K562 (cell line): ENCODE results near the gene FIZ1. TPM values are rescaled to one million over a fixed set of nuclear protein-coding genes. Genes with fewer than 3 reads are reported as not detected.

Experiments
- BCOR ChIP-seq: fragments of 450-650 bp; IDR thresholded peaks from 2 replicates; pipeline ENCODE4 v1.6.1; 2016
- BRF1 ChIP-seq: IDR thresholded peaks from 3 replicates; pipeline ENCODE4 v1.6.1; 2011; ENCODE audit warnings: borderline replicate concordance, mild to moderate bottlenecking; ENCODE audit not compliant: insufficient read length; ENCODE audit errors: extremely low read depth
- CREM ChIP-seq: IDR thresholded peaks from 2 replicates; pipeline ENCODE4 v1.6.1; 2014; ENCODE audit warnings: antibody characterized with exemption, low read depth
- GTF2B ChIP-seq: IDR thresholded peaks from 2 replicates; pipeline ENCODE4 v1.6.1; 2011; ENCODE audit not compliant: insufficient read length; ENCODE audit errors: extremely low read depth
- MEIS2 ChIP-seq: fragments of 450-650 bp; IDR thresholded peaks from 2 replicates; pipeline ENCODE4 v1.6.1; 2014; ENCODE audit warnings: mild to moderate bottlenecking; ENCODE audit not compliant: partially characterized antibody
- POLR2AphosphoS2 ChIP-seq: IDR thresholded peaks from 2 replicates; pipeline ENCODE4 v1.6.1; 2012; ENCODE audit warnings: low read length, improper control_type of control experiment
- SETDB1 ChIP-seq: IDR thresholded peaks from one replicate; pipeline ENCODE4 v1.6.1; 2012; ENCODE audit warnings: low read length, control low read depth, inconsistent platforms
- TAF9B ChIP-seq: fragments of 450-650 bp; IDR thresholded peaks from 2 replicates; pipeline ENCODE4 v1.6.1; 2018; ENCODE audit warnings: mild to moderate bottlenecking; ENCODE audit not compliant: partially characterized antibody
- TBP ChIP-seq: optimal IDR thresholded peaks from 2 replicates; pipeline ENCODE3; 2011; ENCODE audit warnings: low read depth, low read length, improper control_type of control experiment
- YY1 ChIP-seq, 3 experiments: IDR thresholded peaks; 2 replicates each; pipeline ENCODE4 v1.6.1; 2011; ENCODE audit warnings: low read length in 2 of 3, mild to moderate bottlenecking in 2 of 3, moderate library complexity in 2 of 3, borderline replicate concordance in 1 of 3, control low read depth in 1 of 3, low read depth in 1 of 3; ENCODE audit not compliant: insufficient read depth in 3 of 3, insufficient replicate concordance in 2 of 3, control insufficient read depth in 1 of 3, insufficient read length in 1 of 3; ENCODE audit errors: extremely low read depth in 1 of 3
- ZNF175 ChIP-seq: fragments of 200-800 bp; sonication (Bioruptor generic); IDR thresholded peaks from 2 replicates; pipeline ENCODE4 v1.6.1; 2016; ENCODE audit warnings: low read depth, mild to moderate bottlenecking, missing genetic modification characterization, missing compliant biosample characterization
- polyA plus RNA-seq, 8 experiments: library from polyadenylated mRNA; depleted of rRNA in 4 of 8; stranded (reverse) in 5 of 8; unstranded in 3 of 8; fragments of >200 nt; fragmentation: Nextera tagmentation in 2 of 8; fragmentation: Illumina TruSeq in 1 of 8; extraction: Ambion mirVana in 2 of 8; extraction: Trizol in 1 of 8; gene quantifications; 2 replicates each; pipeline versions ENCODE4 v1.2.1 to v1.2.3, GENCODE V29; 2011 to 2014; ENCODE audit warnings: inconsistent platforms in 1 of 8, missing spikeins in 1 of 8
- total RNA-seq, 7 experiments: library from RNA; depleted of rRNA in 6 of 7; stranded (reverse); fragments of >200 nt in 6 of 7; fragmentation: Illumina TruSeq in 2 of 7; extraction: Trizol in 2 of 7; gene quantifications; 2 replicates each; pipeline versions ENCODE4 v1.2.1 to v1.2.3, GENCODE V29; 2011 to 2021; ENCODE audit warnings: low replicate concordance in 1 of 7
- TF ChIP-seq, protein P1 (sequence below): fragments of 450-650 bp; IDR thresholded peaks from 2 replicates; pipeline ENCODE4 v1.6.1; 2016; ENCODE audit warnings: antibody characterized with exemption
- TF ChIP-seq, protein P2 (sequence below): sonication (generic); formaldehyde crosslinking; IDR thresholded peaks from 2 replicates; pipeline ENCODE4 v1.8.0; 2023; ENCODE audit warnings: mild to moderate bottlenecking, missing genetic modification reagents
- TF ChIP-seq, protein P3 (sequence below): sonication (generic); formaldehyde crosslinking; IDR thresholded peaks from 2 replicates; pipeline ENCODE4 v1.8.0; 2022; ENCODE audit warnings: mild to moderate bottlenecking, missing genetic modification reagents
- TF ChIP-seq, protein P4 (sequence below), 2 experiments: IDR thresholded peaks; 2 replicates each; pipeline ENCODE4 v1.6.1; 2011; ENCODE audit warnings: borderline replicate concordance in 1 of 2, control low read depth in 1 of 2, low read depth in 1 of 2, low read length in 1 of 2, mild to moderate bottlenecking in 1 of 2, mixed read lengths in 1 of 2, moderate library complexity in 1 of 2; ENCODE audit not compliant: insufficient read depth in 1 of 2, insufficient read length in 1 of 2, poor library complexity in 1 of 2, severe bottlenecking in 1 of 2; ENCODE audit errors: extremely low read depth in 1 of 2
- TF ChIP-seq, protein P5 (sequence below): sonication (generic); formaldehyde crosslinking; IDR thresholded peaks from 2 replicates; pipeline ENCODE4 v1.8.1; 2023; ENCODE audit warnings: mild to moderate bottlenecking, missing genetic modification reagents

The FIZ1 gene
- total and polyA plus RNA-seq, 9 of the 15 experiments (the other 6 are each of a cell fraction or from before 2014, with no cell fraction given): 0.79 to 17.5 (median 5.5) TPM

GRCh38 chr19:55624109-55625003 is 25.0 kb upstream of the FIZ1 start, which contains the start of gene ZNF784 (continued):
- TF ChIP-seq, protein P1, sequence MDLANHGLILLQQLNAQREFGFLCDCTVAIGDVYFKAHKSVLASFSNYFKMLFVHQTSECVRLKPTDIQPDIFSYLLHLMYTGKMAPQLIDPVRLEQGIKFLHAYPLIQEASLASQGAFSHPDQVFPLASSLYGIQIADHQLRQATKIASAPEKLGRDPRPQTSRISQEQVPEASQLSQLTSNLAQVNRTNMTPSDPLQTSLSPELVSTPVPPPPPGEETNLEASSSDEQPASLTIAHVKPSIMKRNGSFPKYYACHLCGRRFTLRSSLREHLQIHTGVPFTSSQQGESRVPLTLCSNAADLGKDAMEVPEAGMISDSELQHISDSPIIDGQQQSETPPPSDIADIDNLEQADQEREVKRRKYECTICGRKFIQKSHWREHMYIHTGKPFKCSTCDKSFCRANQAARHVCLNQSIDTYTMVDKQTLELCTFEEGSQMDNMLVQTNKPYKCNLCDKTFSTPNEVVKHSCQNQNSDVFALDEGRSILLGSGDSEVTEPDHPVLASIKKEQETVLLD: peak; percentile 97
- TF ChIP-seq, protein P2, sequence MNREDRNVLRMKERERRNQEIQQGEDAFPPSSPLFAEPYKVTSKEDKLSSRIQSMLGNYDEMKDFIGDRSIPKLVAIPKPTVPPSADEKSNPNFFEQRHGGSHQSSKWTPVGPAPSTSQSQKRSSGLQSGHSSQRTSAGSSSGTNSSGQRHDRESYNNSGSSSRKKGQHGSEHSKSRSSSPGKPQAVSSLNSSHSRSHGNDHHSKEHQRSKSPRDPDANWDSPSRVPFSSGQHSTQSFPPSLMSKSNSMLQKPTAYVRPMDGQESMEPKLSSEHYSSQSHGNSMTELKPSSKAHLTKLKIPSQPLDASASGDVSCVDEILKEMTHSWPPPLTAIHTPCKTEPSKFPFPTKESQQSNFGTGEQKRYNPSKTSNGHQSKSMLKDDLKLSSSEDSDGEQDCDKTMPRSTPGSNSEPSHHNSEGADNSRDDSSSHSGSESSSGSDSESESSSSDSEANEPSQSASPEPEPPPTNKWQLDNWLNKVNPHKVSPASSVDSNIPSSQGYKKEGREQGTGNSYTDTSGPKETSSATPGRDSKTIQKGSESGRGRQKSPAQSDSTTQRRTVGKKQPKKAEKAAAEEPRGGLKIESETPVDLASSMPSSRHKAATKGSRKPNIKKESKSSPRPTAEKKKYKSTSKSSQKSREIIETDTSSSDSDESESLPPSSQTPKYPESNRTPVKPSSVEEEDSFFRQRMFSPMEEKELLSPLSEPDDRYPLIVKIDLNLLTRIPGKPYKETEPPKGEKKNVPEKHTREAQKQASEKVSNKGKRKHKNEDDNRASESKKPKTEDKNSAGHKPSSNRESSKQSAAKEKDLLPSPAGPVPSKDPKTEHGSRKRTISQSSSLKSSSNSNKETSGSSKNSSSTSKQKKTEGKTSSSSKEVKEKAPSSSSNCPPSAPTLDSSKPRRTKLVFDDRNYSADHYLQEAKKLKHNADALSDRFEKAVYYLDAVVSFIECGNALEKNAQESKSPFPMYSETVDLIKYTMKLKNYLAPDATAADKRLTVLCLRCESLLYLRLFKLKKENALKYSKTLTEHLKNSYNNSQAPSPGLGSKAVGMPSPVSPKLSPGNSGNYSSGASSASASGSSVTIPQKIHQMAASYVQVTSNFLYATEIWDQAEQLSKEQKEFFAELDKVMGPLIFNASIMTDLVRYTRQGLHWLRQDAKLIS (CRISPR knock-in tag): peak; percentile 84; the same call in 1 of the 2 replicates
- peak; percentile 95 for TF ChIP-seq TBP
- TF ChIP-seq BRF1: no peak
- peak; percentile 84 for TF ChIP-seq TAF9B
- TF ChIP-seq SETDB1: no peak
- TF ChIP-seq, protein P3, sequence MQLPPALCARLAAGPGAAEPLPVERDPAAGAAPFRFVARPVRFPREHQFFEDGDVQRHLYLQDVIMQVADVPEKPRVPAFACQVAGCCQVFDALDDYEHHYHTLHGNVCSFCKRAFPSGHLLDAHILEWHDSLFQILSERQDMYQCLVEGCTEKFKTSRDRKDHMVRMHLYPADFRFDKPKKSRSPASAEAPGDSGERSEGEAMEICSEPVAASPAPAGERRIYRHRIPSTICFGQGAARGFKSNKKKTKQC: no peak
- TF ChIP-seq, protein P4, sequence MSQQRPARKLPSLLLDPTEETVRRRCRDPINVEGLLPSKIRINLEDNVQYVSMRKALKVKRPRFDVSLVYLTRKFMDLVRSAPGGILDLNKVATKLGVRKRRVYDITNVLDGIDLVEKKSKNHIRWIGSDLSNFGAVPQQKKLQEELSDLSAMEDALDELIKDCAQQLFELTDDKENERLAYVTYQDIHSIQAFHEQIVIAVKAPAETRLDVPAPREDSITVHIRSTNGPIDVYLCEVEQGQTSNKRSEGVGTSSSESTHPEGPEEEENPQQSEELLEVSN (IDR thresholded peaks at IDR 0.05; ENCODE audit: borderline replicate concordance in 1 of 2, extremely low read depth in 1 of 2, insufficient read depth in 1 of 2, insufficient read length in 1 of 2, low read depth in 1 of 2, low read length in 1 of 2, poor library complexity in 1 of 2, severe bottlenecking in 1 of 2): peak in 1 of 2 experiments; percentile 35
- TF ChIP-seq MEIS2: peak; percentile 83
- TF ChIP-seq ZNF175: no peak
- peak; percentile 92 to 99 (median 97) for TF ChIP-seq YY1 (IDR thresholded peaks at IDR 0.05; ENCODE audit: borderline replicate concordance in 1 of 3, control insufficient read depth in 1 of 3, extremely low read depth in 1 of 3, insufficient read depth in 3 of 3, insufficient read length in 1 of 3, insufficient replicate concordance in 2 of 3, low read depth in 1 of 3, low read length in 2 of 3)
- TF ChIP-seq CREM: peak; percentile 19; the same call in 1 of the 2 replicates
- no peak for TF ChIP-seq BCOR
- 0 out of 2 replicates have a peak, but pooled peaks have one; percentile 40 for TF ChIP-seq POLR2AphosphoS2
- no peak for TF ChIP-seq GTF2B
- TF ChIP-seq, protein P5, sequence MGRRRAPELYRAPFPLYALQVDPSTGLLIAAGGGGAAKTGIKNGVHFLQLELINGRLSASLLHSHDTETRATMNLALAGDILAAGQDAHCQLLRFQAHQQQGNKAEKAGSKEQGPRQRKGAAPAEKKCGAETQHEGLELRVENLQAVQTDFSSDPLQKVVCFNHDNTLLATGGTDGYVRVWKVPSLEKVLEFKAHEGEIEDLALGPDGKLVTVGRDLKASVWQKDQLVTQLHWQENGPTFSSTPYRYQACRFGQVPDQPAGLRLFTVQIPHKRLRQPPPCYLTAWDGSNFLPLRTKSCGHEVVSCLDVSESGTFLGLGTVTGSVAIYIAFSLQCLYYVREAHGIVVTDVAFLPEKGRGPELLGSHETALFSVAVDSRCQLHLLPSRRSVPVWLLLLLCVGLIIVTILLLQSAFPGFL: no peak
